GM19351 (cell line): Measurements from ENCODE around the gene RAPSN.
A peak's percentile ranks its signal among the peaks of the same experiment; 100 is the strongest.

ENCODE experiments used
- ATAC-seq: cut with Tn5 transposase; IDR thresholded peaks from one replicate; pipeline ENCODE4 v1.9.1; 2021; ENCODE audit warnings: mild to moderate bottlenecking, moderate library complexity; ENCODE audit not compliant: unreplicated experiment

The RAPSN gene

GRCh38 chr11:47409440-47410369, 39.2 kb downstream of the RAPSN start:
- ATAC-seq = no peak

GRCh38 chr11:47408598-47409439, 40.1 kb downstream of the RAPSN start:
- ATAC-seq = no peak

GRCh38 chr11:47407746-47408590, 41.0 kb downstream of the RAPSN start, which contains the start of gene SLC39A13:
TSS of gene SLC39A13 (plus strand) at chr11:47408590. CDS start at chr11:47410095, 1,505 bp downstream.
- ATAC-seq = peak; percentile 78

GRCh38 chr11:47406896-47407745, 41.8 kb downstream of the RAPSN start:
- no peak for ATAC-seq

GRCh38 chr11:47403571-47403970, 45.4 kb downstream of the RAPSN start:
- ATAC-seq = no peak

- no peak for ATAC-seq
These were observed 45.8 kb downstream of the RAPSN start for GRCh38 chr11:47403135-47403534.

GRCh38 chr11:47400768-47401279, 48.1 kb downstream of the RAPSN start:
- peak; percentile 74 for ATAC-seq

GRCh38 chr11:47399860-47400767, 48.8 kb downstream of the RAPSN start:
- ATAC-seq = peak; percentile 50

- no peak for ATAC-seq
These were observed 50.4 kb downstream of the RAPSN start for GRCh38 chr11:47398551-47398950.

GRCh38 chr11:47398011-47398410, 50.9 kb downstream of the RAPSN start:
- no peak for ATAC-seq

- ATAC-seq = no peak
These were observed 53.0 kb downstream of the RAPSN start for GRCh38 chr11:47396049-47396320.

GRCh38 chr11:47395223-47396048, 53.5 kb downstream of the RAPSN start:
- ATAC-seq = no peak

- peak; percentile 57 for ATAC-seq
These were observed 54.4 kb downstream of the RAPSN start for GRCh38 chr11:47394322-47395222.

- ATAC-seq = no peak
These were observed 55.0 kb downstream of the RAPSN start for GRCh38 chr11:47394050-47394321.

- ATAC-seq = no peak
These were observed 55.5 kb downstream of the RAPSN start for GRCh38 chr11:47393163-47394049.

- ATAC-seq = no peak
These were observed 56.3 kb downstream of the RAPSN start for GRCh38 chr11:47392546-47393162.
